HG02943 (cell line): ENCODE data around the gene IKBKE.

Experiments
- ATAC-seq: cut with Tn5 transposase; IDR thresholded peaks from one replicate; pipeline ENCODE4 v1.9.1; 2021; ENCODE audit warnings: mild to moderate bottlenecking, low read depth, moderate library complexity; ENCODE audit not compliant: unreplicated experiment

IKBKE gene

DNA sequence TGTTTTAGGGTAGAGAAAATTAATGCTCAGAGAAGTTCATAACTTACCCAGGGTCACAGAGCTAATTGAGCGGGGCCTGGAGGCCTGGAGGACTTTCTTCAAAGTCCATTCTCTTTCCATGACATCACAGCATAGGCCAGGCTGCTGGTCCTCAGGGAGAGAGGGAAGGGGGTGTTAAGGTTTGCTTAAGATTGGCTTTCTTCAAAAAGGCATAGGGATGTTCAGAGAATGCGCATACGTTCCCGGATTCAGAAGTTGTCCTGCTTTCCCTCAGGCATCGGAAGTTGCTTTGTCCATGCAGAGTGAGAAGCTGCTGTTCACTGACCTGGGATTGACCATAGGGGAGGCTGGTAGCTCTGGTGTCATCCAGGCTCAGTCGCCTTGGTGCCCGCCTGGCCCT, 62.1 kb downstream of the IKBKE start:
- no peak for ATAC-seq

DNA sequence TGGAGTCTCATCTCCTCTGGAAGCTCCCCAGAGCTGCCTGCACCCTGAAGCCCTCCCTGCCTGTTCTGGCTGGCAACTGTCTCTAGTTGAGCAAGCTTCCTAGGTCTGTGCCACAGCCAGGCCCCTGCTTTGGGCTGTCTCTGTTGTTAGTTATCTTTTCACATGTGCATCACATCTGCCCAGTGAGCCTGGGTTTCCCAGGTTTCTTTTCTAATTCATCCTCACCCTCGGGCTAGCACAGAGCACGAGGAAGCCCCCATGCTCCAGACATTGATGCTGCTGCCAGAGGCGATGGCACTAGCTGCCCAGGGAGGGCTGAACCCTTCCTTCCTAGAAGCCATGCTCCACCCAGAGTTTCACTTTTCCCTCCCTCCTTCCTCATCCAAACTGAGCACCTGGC, 64.3 kb downstream of the IKBKE start:
- ATAC-seq, result no peak

DNA sequence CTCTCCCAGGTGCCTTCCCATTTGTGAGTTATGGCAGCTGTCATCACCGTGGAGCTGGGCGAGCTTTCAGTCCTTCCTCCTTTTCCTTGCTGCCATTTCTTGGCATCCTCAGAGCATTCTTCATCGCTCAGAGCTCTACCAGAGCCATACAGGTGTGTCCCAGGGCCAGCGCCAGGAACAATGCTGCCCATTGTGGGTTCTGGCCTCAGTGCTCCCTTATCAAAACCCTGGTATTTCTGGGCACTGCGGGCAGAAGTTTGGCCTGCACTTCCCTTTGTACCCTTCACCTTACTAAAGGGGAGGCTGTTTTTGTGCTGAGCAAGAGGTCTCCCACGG, 65.5 kb downstream of the IKBKE start:
- ATAC-seq, result no peak

DNA sequence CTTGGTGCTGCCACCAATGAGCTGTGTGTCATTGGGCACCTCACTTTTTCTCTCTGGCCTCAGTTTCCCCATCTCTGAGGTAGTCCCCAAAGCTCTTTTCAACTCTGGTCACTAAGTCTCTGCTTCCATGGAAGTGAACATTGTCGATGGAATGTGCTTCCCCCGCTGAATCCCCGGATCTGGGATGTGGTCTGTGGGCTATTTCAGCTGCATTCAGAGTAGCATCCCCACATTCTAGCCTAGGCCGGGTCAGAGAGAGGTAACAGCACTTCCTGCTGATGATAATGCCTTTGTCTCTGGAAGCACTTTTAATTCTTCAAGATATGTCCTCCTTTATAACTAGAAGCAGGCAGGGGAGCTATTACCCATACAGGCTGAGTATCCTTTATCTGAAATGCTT, 66.9 kb downstream of the IKBKE start:
- ATAC-seq, result no peak

DNA sequence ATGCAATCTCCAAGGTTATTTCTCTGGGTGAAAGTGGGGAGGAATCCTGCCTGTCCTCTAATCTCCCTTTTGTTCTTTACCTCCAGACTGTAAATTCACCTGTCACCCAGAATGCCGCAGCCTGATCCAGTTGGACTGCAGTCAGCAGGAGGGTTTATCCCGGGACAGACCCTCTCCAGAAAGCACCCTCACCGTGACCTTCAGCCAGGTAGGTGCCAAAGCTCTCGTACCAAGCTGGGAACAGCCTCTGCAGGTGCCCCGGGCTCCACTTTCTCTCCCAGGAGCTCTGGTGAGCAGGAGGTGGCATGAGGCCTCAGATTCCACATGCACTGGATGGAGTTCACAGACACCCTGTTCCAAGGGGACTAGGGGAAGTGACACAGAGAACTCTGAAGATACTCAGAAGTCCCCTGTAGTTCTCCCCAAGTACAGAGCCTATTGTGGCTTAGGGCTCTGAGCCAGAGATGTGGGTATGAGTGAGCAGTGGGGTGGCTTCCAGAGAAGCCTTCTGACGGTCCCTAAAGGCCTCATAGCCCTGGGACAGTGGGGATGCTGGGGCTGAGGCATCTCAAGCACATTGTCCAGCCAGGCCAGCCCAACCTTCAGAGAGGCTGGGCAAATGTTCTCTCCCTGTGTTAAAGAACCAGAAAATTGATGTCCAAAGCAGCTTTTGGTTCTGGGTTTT, 68.0 kb downstream of the IKBKE start:
- ATAC-seq, result no peak

DNA sequence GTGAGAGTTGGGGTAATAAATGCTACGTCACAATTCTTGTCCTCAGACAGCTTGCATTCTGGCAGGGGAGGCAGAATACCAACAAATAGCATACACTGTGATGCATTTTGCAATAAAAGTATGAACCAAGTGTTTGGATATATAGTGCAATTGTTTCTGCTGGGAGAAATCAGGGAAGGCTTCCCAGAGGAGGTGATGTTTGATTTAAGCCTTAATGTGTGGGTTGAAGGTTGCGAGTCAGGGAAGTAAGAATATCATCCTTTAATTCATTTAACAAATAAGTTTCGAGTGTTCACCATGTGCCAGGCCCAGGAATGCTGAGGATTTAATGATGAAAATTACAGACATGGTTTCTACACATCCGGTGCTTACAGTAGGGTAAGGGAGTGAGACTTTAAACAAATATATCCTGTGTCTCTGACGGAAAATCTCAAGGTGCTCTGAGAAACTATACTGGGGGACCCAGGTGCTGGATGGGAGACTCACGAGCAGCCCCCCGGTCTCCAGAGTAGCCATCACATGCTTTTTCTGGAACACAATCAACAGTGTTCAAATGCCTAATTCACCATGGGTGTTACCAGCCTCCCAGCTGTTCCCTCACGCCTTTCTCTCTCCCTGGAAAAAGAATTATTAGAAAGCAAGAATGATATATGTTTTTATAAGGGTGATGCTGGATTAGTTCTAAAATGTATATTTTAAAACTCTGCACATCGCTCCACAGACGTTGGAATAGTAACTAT, 68.8 kb downstream of the IKBKE start:
- ATAC-seq, result no peak

DNA sequence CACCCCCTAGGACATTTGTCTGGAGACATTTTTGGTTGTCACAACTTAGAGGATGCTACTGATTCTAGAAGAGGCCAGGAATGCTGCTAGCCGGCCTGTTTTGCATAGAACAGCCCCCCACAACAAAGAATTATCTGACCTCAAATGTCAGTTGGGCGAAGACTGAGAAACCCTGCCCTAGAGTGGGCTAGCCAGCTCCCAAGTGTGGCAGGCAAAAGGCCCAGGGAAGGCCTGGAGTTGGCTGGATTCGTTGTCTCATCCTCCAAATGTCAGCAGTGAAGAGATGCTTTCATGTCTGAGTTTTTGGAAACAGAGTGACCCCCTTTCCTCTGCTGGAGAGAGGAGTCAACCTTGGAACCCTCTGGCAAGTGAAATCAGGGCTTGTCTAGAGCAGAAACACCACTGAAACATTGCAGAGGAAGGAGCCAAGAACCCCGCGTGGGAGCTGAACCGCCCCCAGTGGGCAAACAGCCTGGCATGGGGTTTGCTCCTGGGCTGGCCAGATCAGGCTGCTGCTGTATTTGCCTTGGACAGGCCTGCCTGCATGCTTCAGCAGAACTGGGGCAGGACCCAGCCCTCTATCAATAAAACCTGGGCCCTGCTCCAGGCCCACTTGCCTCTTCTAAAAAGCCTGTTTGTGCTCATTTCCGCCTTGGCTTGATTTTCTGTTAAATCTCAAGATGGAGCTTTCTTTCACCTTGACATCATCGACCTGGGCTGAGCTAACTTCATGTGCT, 69.9 kb downstream of the IKBKE start:
- ATAC-seq, result no peak

DNA sequence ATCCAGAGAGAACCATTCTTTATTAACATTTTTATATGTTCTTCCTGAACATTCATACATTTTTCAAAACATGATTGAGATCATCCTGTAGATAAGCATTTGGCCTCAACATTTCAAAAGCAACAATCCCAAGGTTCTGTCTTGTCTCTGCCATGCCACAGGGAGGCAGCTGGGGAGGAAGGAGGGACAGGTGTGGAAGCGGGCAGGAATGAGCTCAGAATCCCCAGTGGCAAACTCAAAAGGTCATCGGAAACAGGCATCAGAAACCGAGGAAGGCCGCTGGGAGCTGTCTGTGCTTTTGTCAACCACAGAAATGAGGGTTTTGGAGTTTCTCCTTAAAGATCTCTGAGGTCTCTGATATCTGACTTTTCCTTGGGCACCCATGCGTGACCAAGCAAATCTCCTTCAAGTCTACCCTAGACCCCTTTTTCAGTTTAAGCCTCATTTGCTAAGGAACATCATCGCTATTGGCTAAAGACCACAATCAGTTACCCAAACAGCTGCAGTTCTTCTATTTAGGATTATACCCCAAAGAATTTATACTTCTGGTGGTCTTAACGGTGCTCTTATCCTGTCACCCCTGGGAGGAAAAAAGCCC, 71.1 kb downstream of the IKBKE start:
- no peak for ATAC-seq

DNA sequence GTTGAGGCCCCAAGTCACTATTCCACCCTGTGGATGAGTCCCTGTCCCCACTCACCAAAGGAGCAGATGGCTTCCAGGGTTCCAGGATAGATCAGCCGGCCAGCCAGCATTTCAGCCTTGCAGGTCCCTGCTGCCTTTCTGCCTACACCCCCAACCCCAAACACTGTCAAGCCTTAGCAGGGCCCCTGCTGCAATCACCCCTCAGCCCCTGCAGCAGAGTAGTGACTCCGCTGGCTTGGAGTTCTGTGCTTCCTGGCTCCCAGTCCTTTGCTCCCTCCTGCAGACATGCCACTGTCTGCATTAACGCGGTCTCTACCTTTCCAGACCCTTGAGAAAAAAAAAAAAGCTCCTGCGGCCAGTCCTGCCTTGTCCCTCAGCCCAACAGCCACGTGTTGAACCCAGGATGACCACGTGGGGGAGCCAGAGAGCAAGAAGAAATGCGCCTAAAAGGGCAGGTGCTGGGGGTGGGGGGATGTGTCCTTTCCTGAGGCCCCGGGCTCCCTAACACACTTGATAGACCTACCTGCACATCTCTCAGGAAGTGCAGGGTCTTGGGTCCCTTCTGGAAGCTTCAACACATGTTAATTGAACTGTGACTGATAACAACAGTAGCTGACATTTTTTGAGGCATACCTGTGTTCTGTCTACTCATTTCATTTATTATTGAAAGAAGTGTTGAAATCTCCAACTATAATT, 74.4 kb downstream of the IKBKE start:
- no peak for ATAC-seq

DNA sequence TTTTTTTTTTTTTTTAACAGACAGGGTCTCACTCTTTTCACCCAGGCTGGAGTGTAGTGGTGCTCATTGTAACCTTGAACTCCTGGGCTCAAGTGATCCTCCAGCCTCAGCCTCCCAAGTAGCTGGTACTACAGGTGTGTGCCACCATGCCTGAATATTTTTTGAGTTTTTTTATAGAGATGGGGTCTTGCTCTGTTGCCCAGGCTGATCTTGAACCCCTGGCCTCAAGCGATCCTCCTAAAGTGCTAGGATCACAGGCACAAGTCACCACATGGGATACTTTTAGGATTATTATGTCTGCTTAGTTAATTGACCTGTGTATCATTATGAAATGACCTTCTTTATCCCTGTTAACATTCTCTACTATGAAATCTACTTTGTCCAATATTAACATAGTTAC, 75.1 kb downstream of the IKBKE start:
- ATAC-seq, result no peak
